Right kidney (tissue), 1 donor: ENCODE results near the gene PIAS2.
"Not testable (repeated sequence)": the region's sequence is repeated elsewhere in the genome, so short reads cannot be mapped to it uniquely, and the experiment has no call there.

Source experiments
- DNase-seq: peaks from one replicate; pipeline ENCODE4 v3.0.0-alpha.2; 2016

Gene PIAS2

DNA sequence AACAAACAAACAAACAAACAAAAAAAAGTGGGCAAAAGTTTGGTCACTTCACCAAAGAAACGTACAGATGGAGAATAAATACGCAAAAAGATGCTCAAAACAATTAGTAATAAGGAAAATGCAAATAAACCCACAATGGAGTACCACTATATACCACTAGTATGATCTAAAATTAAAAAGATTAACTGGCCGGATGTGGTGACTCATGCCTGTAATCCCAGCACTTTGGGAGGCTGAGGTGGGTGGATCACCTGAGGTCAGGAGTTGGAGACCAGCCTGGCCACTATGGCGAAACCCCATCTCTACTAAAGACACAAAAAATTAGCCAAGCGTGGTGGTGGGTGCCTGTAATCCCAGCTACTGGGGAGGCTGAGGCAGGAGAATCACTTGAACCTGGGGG, 84.9 kb downstream of the PIAS2 start:
- not testable (repeated sequence) for DNase-seq

DNA sequence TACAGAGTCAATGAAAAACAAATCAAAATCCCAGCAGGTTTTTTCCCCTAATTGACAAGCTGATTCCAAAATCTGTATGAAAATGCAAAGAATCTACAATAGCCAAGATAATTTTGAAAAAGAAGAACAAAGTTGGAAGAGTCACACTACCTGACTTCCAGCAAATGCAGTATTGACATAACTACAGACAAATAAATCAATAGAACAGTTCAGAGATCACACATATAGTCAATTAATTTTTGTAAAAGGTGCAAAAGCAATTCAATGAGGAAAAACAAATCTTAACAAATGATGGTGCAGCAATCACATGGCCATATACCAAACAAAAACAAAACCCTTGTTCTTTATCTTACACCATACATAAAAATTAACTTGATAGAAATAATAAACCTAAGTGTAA, 85.9 kb downstream of the PIAS2 start:
- DNase-seq: no peak

DNA sequence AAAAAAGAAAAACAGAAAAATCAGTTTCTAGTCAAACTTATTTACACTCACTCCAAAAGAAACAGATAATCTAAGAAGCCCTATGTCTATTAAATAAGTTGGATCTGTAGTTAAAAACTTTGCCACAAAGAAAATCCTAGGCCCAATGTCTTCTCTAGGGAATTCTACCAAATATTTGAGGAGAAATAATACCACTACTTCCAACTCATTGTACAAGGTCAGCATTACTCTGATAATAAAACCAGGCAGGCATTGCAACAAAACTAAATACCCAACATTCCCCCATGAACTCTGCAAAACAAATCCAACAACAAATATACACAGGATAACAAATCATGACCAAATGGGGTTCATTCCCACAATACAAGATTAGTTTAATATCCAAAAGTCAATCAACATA, 86.7 kb downstream of the PIAS2 start:
- no peak for DNase-seq

DNA sequence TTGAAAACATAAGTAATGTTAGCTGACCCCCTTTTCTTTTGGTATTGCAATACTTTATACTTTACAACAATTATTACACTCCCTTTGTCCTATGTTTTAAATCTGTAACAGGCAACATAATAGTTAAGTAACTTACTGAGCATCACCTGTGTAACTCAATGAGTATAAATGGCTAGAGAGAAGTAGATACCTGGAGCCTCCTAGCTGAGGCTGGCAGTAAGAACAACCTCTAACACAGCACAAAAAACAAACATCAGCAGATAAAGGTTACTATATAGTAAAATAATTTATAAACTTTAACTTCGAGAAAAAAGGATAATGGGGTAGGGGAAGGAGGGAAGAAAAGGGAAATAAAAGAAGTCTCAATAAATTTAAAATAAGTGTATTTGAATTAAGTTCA, 87.4 kb downstream of the PIAS2 start:
- no peak for DNase-seq

DNA sequence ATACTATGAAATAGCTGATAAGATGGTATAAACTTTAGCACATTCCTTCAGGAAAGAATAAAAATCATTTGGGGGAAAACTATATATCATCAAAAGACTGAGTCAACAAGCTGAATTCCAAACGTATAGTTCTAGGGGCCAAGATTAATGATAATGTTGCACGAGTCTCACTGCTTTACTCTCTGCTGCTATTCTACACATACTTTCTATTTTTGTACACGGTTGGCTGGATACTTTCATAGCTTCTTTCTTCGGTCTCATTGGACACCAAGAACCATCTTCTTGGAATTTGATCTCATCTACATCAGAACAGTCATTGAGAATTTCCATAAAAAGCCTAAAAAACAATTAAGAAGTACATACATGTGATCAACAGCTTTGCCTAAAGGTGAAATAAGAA, 87.8 kb downstream of the PIAS2 start:
- DNase-seq: no peak

DNA sequence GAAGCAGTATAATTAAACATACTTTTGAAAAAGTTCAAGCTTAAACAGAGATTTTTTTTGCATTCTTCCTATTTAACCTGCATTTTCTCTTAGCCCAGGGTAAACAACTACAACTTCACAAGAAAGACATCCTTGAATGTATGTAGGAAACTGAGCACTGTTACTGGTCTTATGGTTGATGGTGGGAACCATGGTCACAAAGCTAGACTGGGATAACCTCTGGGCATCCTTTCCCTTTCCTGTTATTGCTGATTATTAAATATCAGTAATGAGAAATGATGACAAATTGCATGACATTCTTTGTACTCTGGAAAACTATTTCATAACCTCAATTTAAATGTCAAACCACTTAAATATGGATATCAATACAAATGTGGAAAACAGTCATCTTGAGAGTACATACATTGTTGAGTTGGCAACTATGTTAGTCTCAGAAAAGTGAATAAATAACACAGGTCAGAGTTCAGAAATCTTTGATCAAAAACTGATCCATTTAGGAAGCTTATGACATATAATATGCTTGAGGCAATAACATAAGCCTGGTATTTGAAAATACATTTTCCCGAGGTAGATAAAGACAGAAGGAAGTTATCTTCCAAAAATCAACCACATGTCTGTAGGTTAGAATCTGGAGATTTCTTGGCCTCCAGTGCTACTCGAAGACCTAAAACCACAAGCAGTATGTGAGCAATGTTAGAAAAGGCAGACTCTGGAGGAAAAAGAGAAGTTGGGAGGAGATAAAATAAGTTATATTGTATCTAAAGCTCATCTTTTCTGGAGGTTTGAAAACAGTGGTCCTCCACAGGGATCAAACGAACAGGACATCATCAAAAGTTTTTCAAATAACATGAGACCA, 95.2 kb downstream of the PIAS2 start:
- no peak for DNase-seq

DNA sequence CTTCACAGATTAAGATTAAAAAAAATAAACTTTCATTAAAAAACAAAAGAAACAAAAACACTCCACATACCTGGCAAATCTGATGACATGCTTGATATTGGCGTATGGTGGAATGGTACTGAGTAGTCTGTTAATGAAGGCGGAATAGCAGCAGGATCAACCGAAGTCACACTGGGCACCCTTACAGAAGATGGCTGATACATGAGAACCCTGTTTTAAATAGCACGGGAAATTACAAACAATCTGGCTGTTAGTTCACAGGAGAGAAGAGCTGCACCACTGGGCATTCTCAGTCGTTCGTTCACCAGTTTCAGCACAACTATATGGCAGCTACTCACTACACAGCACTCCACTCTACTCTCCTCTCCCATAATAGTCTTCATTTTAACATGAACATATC, 96.4 kb downstream of the PIAS2 start:
- no peak for DNase-seq

DNA sequence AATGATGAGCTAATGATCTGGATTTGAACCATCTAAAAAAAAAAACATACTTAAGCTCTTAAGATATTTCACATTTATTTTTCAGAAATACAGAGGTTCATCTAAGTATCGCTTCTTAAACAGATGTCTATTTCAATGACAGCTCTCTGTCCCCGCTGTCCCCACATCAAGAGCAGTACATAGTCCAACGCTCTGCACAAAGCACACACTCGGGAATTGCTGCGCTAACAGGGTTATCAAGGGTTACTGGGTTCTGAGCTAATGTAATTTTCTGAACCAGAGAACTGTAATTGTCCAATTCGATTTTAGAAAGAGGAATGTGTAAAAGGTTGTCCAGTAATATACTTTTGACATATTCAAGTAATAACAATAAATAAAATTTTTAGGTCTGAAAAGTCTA, 101.6 kb downstream of the PIAS2 start:
- DNase-seq: no peak

DNA sequence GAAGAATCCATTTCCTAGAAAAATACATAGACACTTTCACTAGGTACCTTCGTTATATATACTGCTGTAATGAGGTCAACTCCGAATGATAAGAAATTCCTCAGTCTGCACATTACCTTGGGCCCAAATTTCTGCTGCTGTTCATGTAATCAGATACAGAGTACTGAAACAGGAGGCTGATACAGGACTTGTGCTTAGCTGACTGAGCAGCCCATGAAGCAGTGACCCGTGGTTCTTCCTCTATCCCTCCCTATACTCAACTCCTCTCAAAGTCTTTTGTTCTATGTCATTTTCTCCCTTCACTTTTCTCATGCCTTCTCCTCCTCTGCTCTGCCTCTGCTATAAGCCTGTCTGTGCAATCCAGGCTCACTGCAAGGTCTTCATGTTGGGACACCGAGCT, 102.9 kb downstream of the PIAS2 start:
- peak; percentile 10 for DNase-seq

DNA sequence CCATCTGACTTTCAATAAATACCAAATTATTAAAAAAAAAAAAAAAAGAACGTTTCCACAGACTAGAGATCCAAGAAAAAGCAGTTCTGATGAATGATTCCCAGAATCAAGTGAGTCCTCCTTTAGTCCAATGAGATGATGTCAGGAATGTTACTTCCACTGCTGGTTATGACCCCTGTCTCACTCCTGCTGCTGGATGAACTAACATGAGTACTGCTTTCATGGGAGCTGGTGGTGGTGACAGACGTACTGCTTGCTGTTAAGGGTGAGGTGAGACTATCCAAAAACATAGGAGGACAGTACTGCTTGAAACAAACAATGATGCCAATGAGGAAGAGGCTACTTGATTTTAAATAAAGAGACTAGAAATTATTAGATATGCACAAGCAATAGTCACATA, 105.0 kb downstream of the PIAS2 start:
- no peak for DNase-seq

DNA sequence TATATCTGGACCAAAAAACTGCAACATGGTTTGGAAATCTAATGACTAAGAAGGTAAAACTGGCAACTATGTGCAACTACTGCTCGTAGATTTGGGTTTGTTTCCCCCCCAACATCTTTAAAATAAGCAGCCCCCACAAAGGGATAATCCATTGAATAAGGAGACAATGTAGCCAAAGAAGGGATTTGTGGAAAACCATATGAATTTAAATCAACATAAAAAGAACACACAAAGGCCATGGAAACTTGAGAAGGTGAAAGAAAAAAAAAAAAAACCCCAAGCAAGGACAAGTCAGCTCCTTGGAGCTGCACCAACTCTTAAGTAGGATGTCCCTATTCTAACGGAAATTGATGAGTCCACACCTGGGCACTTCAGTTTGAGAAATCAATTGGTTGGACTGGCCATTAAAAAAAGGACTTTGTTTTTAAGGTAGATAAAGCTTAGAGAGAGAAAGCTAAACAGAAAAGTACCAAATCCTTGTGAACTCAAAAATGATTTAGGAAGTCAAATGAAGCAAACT, 106.8 kb downstream of the PIAS2 start:
- no peak for DNase-seq

DNA sequence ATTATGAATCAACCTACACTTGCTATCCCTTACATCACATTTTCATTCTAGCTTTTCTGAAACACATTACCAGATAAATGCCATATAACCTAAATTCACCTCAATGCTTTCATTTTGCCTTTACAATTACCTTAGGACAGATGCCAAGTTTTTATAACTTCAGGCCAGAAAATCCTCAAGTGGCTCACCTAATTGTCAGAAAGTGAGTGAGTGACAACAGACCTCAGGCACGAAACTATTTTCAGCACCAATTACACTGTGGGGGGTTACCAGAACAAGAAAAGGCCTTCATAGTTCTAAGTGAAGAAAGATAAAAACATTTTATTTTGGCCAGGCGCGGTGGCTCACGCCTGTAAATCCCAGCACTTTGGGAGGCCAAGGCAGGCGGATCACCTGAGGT, 108.2 kb downstream of the PIAS2 start:
- no peak for DNase-seq

DNA sequence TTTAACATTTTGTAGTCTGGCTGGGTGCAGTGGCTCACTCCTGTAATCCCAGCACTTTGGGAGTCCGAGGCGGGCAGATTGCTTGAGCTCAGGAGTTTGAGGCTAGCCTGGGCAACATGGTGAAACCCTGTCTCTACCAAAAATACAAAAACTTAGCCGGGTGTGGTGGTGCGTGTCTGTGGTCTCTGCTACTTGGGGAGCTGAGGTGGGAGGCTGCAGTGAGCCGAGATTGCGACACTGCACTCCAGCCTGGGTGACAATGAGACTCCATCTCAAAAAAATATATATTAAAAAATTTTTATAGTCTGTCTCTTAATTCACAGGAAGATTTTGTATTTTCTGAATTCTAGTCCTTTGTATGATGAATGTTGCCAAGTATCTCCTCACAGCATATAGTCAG, 121.4 kb downstream of the PIAS2 start:
- DNase-seq: not testable (repeated sequence)

DNA sequence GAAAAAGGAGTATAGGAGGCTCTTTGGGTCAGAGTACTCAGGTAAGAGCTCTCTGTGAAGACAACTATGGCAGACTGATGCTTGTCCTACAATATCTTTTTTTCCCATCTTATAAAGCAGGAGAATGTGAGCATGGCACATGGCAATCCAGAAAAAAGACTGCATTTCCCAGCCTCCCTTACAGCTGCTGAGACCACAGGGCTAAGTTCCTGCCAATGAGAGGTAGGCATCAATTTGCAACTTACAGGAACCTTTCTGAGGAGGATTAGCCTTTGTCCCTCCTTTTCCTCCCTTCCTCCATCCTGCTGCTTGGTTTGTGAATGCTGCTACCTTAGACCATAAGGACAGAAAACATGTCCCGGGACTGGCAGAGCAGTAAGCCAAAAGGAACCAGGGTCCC, 122.7 kb downstream of the PIAS2 start:
- DNase-seq: no peak

DNA sequence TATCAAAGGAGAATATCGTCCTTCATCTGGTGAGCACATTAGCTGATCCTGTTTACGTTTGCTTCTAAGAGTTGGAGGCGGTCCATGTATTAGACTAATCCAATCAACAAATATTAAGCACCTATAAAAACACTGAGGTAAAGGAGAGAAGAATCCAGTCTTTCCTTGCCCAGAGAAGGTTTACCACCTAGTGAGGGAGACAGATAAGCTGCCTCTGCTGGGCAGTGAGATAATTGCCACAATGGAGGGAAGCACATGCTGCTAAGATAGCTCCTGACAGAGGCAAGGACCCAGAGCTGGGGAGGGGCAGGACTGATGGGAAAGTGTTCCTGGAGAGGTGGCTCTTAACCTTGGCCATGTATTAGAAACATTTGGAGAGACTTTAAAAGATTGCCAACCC, 123.7 kb downstream of the PIAS2 start:
- DNase-seq: no peak

DNA sequence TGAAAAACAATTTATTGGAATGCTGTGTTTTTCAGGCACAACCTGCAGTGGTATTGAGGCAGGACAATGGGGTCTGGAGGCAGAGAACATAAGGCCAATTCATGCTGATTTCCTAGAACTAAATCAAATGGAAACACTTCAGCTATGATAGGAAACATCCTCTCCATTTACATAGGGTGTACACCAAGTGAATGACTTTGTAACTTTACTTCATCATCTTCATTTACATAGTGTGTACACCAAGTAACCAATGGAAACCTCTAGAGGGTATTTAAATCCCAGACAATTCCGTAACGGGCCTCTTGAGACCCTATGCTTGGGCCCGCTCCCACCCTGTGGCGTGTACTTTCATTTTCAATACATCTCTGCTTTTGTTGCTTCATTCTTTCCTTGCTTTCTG, 128.2 kb downstream of the PIAS2 start:
- DNase-seq: no peak

DNA sequence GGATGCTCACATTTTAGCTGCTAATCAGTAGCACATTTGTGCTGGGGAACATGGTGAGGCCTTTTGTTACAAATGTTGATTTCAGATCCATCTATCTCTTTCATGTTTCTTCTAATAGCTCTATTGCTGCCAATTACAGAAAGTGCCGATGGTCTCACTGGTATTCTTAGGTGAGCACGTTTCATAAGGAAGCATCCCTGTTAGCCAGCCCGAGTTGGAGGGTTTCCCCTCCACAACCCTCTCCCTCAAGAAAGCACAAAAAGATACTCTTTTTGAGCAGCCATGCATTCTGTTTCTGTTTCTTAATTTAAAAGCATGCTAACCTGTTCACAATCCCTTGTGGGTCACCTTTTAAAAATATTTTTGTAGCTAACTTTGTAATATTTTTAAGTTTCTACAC, 129.6 kb downstream of the PIAS2 start:
- no peak for DNase-seq

DNA sequence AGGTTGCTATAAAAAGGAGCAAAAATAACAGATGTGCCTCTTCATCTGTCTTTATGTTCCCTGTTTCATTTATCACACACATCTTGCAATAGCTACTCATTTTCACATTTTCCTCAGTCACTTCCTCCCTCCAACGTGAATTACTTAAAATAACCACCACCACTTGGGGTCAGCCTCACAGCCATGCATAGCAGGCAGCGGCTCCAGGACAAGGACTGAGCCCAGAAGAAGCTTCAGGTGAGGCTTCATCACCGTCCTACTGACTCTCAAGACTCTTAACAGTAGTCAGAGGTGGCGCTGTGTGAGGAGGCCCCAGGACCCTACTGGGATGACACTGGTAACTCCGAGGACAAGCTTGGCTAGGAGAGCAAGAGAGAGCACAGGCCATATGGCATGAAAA, 144.9 kb downstream of the PIAS2 start:
- DNase-seq: no peak

DNA sequence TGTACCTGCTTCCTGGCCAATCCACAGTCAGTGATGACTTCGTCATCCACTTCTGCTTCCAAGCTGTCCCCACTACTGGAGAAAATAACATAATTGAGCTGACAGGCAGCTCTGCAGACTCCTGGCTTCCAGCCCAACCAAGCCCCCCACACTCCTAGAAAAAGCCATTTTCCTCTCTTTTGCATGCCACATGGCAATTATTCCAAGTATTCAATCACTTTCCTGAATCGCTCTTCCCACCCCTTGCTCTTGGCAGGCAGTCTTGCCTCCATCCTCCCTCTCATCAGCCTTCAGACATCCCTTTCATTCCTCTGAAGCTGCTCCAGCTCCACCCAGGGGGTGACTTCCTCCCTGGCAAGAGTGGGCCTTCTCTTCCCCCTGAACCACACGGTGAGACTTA, 146.2 kb downstream of the PIAS2 start:
- DNase-seq: no peak

DNA sequence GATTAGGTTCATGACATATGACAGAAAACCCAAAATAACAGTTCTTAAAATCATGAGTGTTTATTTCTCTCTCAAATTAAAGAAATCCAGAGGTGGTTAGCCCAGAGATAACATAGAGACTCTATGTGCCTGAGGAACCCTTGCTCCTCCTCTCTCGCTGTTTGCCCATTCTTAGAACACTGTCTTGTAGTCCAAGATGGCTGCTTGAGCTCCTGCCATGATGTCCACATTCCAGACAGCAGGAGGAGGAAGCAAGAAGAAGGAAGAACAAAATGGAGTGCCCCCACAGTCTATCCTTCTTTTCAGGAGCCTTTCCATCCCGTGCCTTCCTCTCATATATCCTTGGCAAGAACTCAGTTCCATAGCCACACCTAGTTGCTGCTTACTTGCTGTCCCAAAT, 146.6 kb downstream of the PIAS2 start:
- DNase-seq: no peak

DNA sequence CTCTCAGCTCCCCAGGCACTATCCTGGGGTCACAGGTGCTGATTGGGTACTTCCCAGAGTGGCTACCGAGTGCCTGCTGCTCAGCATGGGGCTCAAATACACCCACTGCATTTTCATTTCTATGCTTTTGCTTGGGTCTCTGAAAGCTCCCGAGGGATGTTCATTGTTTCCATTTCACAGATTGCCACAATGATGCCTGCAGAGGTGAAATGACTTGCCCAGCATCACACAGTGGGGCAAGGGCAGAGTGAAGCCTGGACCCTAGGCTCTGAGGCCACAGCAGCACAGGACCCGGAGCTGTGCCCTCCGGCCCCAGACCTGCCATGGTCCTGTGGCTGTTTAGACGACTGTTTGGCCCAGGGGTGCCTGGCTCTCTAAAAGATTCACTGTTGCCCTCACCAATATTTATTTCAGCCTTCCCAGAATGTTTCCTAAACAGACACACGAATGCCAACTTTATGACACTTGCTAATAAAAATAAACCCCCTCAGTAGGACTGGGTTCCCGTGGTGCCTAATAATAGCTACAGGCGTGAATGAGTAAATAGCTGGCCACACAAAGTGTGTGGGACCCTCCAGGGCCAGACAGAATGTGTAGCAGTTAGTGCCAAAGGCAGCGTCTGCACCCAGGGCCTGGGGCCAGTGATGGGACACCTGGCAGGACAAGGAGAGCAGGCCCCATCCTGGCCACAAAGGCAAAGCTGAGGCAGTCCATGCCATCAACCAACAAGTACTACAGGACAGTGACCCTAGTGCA, 149.0 kb downstream of the PIAS2 start:
- no peak for DNase-seq

DNA sequence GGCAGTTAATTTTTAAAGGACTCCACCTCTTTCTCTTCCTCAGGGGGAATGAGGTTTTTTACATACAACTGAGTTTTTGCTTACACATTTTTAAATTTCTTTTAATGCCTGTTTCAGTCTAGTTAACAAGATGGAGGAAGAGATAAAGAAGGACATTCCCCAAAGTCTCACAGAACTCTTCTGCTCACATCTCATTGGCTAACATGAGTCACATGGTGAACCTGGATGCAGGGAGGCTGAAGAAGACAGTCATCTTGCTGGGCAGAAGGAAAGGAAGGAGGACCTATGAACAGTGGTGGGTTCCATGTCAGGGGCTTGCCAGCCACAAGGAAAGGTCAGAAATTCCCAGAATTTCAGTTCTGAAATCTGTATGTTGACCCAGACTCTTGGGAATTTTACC, 150.1 kb downstream of the PIAS2 start:
- no peak for DNase-seq

DNA sequence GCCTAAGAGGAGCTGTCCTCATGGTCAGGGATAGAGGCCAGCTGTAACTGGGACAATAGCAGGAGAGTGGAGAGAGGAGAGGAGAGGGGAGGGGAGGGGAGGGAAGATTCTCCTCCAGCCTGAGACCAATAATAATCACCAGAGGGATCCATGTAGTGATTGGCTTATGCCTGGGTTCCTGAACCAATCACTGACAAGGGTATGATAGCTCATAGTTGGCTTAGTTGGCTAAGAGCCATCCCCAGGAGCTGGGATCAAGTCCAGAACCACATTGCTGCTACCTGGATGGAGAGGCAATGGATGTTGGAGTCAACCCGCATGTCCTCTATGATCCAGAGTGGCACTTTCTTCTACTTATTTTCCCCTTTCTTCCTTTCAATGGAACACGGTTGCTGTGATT, 152.7 kb downstream of the PIAS2 start:
- no peak for DNase-seq
